ENCODE measurements around the gene CZIB.
A peak's percentile ranks its signal among the peaks of the same experiment; 100 is the strongest.
"Not testable (repeated sequence)": the region's sequence is repeated elsewhere in the genome, so short reads cannot be mapped to it uniquely, and the experiment has no call there.

Gene CZIB

DNA sequence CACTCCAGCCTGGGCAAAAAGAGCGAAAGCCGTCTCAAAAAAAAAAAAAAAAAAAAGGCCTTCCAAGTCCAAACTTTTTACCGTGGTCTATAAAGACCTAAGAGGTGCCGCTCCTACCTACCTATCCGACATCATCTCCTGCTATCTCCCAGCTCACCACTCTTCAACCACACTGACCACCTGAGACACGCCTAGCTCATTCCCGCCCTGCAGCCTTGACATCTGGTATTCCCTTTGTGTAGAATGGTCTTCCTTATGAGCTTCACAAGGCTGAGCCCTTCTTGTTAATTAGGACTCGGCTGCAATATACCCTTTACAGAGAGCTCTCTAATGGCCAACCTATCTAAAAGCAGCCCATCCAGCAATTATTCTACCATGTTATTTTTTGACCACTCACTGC, 17.2 kb upstream of the CZIB start:
- H3K36me3 ChIP-seq (ENCODE audit: control insufficient read depth, insufficient read depth, low read length, severe bottlenecking), result peaks cover 30% of the 10 kb centered on the region
- no peaks in the 10 kb centered on the region for H3K27me3 ChIP-seq (replicated peaks; ENCODE audit: control insufficient read depth, insufficient read depth, low read length)
- no peak for DNase-seq (ENCODE audit: low read depth)
- H3K4me1 ChIP-seq (ENCODE audit: control insufficient read depth, insufficient read depth, low read length), result peaks cover 17% of the 10 kb centered on the region
- peak overlapping the region; percentile 99 for H3K9ac ChIP-seq (ENCODE audit: low read length)
- peak overlapping the region; percentile 99 for H3K4me3 ChIP-seq (ENCODE audit: low read length)
- no peaks in the 10 kb centered on the region for H3K9me3 ChIP-seq (ENCODE audit: control insufficient read depth, low read length)

- no peaks in the 10 kb centered on the region for H3K27me3 ChIP-seq (replicated peaks; ENCODE audit: control insufficient read depth, insufficient read depth, low read length)
- H3K9me3 ChIP-seq (ENCODE audit: control insufficient read depth, low read length), result no peaks in the 10 kb centered on the region
- peak overlapping the region; percentile 95 for H3K9ac ChIP-seq (ENCODE audit: low read length)
- no peak for DNase-seq (ENCODE audit: low read depth)
- H3K36me3 ChIP-seq (ENCODE audit: control insufficient read depth, insufficient read depth, low read length, severe bottlenecking), result peaks cover 11% of the 10 kb centered on the region
- H3K4me3 ChIP-seq (ENCODE audit: low read length), result peak overlapping the region; percentile 91
- peaks cover 14% of the 10 kb centered on the region for H3K4me1 ChIP-seq (ENCODE audit: control insufficient read depth, insufficient read depth, low read length)
These were observed 490 bp upstream of the CZIB start for GRCh38 chr1:53220962-53221286.

GRCh38 chr1:53219711-53220110, 723 bp downstream of the CZIB start:
- Histone ChIP-seq H3K36me3 (ENCODE audit: control insufficient read depth, insufficient read depth, low read length, severe bottlenecking) (peaks cover 19% of the 10 kb centered on the region), H3K4me3 (ENCODE audit: low read length) (peak overlapping the region; percentile 91), H3K27me3 (replicated peaks; ENCODE audit: control insufficient read depth, insufficient read depth, low read length) (no peaks in the 10 kb centered on the region), H3K9ac (ENCODE audit: low read length) (peak overlapping the region; percentile 95), H3K4me1 (ENCODE audit: control insufficient read depth, insufficient read depth, low read length) (peaks cover 14% of the 10 kb centered on the region), H3K9me3 (ENCODE audit: control insufficient read depth, low read length) (no peaks in the 10 kb centered on the region)
- DNase-seq (ENCODE audit: low read depth), result peak; percentile 14

- H3K9me3 ChIP-seq (ENCODE audit: control insufficient read depth, low read length), result no peaks in the 10 kb centered on the region
- DNase-seq (ENCODE audit: low read depth), result no peak
- no peak overlapping the region for H3K9ac ChIP-seq (ENCODE audit: low read length)
- H3K4me3 ChIP-seq (ENCODE audit: low read length), result no peak overlapping the region
- peaks cover 14% of the 10 kb centered on the region for H3K4me1 ChIP-seq (ENCODE audit: control insufficient read depth, insufficient read depth, low read length)
- H3K36me3 ChIP-seq (ENCODE audit: control insufficient read depth, insufficient read depth, low read length, severe bottlenecking), result peaks cover 33% of the 10 kb centered on the region
- no peaks in the 10 kb centered on the region for H3K27me3 ChIP-seq (replicated peaks; ENCODE audit: control insufficient read depth, insufficient read depth, low read length)
These were observed 2.2 kb downstream of the CZIB start for GRCh38 chr1:53218201-53218600.

GRCh38 chr1:53214376-53214940, 6.0 kb downstream of the CZIB start:
- Histone ChIP-seq H3K27me3 (replicated peaks; ENCODE audit: control insufficient read depth, insufficient read depth, low read length) (no peaks in the 10 kb centered on the region), H3K4me3 (ENCODE audit: low read length) (no peak overlapping the region), H3K36me3 (ENCODE audit: control insufficient read depth, insufficient read depth, low read length, severe bottlenecking) (peaks cover 68% of the 10 kb centered on the region), H3K9ac (ENCODE audit: low read length) (no peak overlapping the region), H3K4me1 (ENCODE audit: control insufficient read depth, insufficient read depth, low read length) (peaks cover 3% of the 10 kb centered on the region), H3K9me3 (ENCODE audit: control insufficient read depth, low read length) (no peaks in the 10 kb centered on the region)
- DNase-seq (ENCODE audit: low read depth), result no peak

GRCh38 chr1:53210954-53211353, 9.5 kb downstream of the CZIB start:
- no peak for DNase-seq (ENCODE audit: low read depth)
- Histone ChIP-seq H3K27me3 (replicated peaks; ENCODE audit: control insufficient read depth, insufficient read depth, low read length) (no peaks in the 10 kb centered on the region), H3K9me3 (ENCODE audit: control insufficient read depth, low read length) (no peaks in the 10 kb centered on the region), H3K9ac (ENCODE audit: low read length) (no peak overlapping the region), H3K4me1 (ENCODE audit: control insufficient read depth, insufficient read depth, low read length) (peaks cover 31% of the 10 kb centered on the region), H3K4me3 (ENCODE audit: low read length) (no peak overlapping the region), H3K36me3 (ENCODE audit: control insufficient read depth, insufficient read depth, low read length, severe bottlenecking) (peaks cover 72% of the 10 kb centered on the region)

DNA sequence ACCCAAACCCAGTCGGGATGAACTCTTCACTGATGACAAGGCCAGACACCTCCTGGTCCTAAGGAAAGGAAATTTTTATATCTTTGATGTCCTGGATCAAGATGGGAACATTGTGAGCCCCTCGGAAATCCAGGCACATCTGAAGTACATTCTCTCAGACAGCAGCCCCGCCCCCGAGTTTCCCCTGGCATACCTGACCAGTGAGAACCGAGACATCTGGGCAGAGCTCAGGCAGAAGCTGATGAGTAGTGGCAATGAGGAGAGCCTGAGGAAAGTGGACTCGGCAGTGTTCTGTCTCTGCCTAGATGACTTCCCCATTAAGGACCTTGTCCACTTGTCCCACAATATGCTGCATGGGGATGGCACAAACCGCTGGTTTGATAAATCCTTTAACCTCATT, 10.1 kb downstream of the CZIB start:
- H3K27me3 ChIP-seq (replicated peaks; ENCODE audit: control insufficient read depth, insufficient read depth, low read length), result no peaks in the 10 kb centered on the region
- no peak for DNase-seq (ENCODE audit: low read depth)
- peaks cover 74% of the 10 kb centered on the region for H3K36me3 ChIP-seq (ENCODE audit: control insufficient read depth, insufficient read depth, low read length, severe bottlenecking)

GRCh38 chr1:53207726-53208125, 12.7 kb downstream of the CZIB start:
- H3K36me3 ChIP-seq (ENCODE audit: control insufficient read depth, insufficient read depth, low read length, severe bottlenecking), result peaks cover 74% of the 10 kb centered on the region
- H3K9me3 ChIP-seq (ENCODE audit: control insufficient read depth, low read length), result no peaks in the 10 kb centered on the region
- peaks cover 41% of the 10 kb centered on the region for H3K4me1 ChIP-seq (ENCODE audit: control insufficient read depth, insufficient read depth, low read length)
- peak overlapping the region; percentile 48 for H3K9ac ChIP-seq (ENCODE audit: low read length)
- H3K4me3 ChIP-seq (ENCODE audit: low read length), result peak overlapping the region; percentile 44
- H3K27me3 ChIP-seq (replicated peaks; ENCODE audit: control insufficient read depth, insufficient read depth, low read length), result no peaks in the 10 kb centered on the region
- no peak for DNase-seq (ENCODE audit: low read depth)

More for the DNA sequence above, 10.1 kb downstream of the CZIB start:
- peaks cover 31% of the 10 kb centered on the region for H3K4me1 ChIP-seq (ENCODE audit: control insufficient read depth, insufficient read depth, low read length)
- no peak overlapping the region for H3K9ac ChIP-seq (ENCODE audit: low read length)
- H3K4me3 ChIP-seq (ENCODE audit: low read length), result no peak overlapping the region
- no peaks in the 10 kb centered on the region for H3K9me3 ChIP-seq (ENCODE audit: control insufficient read depth, low read length)

GRCh38 chr1:53206735-53207379, 13.6 kb downstream of the CZIB start:
- Histone ChIP-seq H3K9ac (ENCODE audit: low read length) (peak overlapping the region; percentile 58), H3K9me3 (ENCODE audit: control insufficient read depth, low read length) (no peaks in the 10 kb centered on the region), H3K36me3 (ENCODE audit: control insufficient read depth, insufficient read depth, low read length, severe bottlenecking) (peaks cover 75% of the 10 kb centered on the region), H3K4me1 (ENCODE audit: control insufficient read depth, insufficient read depth, low read length) (peaks cover 41% of the 10 kb centered on the region), H3K4me3 (ENCODE audit: low read length) (peak overlapping the region; percentile 34), H3K27me3 (replicated peaks; ENCODE audit: control insufficient read depth, insufficient read depth, low read length) (no peaks in the 10 kb centered on the region)
- no peak for DNase-seq (ENCODE audit: low read depth)

- H3K36me3 ChIP-seq (ENCODE audit: control insufficient read depth, insufficient read depth, low read length, severe bottlenecking), result peaks cover 77% of the 10 kb centered on the region
- not testable (repeated sequence) for DNase-seq (ENCODE audit: low read depth); H3K27me3 ChIP-seq (replicated peaks; ENCODE audit: control insufficient read depth, insufficient read depth, low read length); H3K9me3 ChIP-seq (ENCODE audit: control insufficient read depth, low read length); H3K4me3 ChIP-seq (ENCODE audit: low read length)
- H3K9ac ChIP-seq (ENCODE audit: low read length), result peak overlapping the region; percentile 58
- H3K4me1 ChIP-seq (ENCODE audit: control insufficient read depth, insufficient read depth, low read length), result peaks cover 41% of the 10 kb centered on the region
These were observed 14.2 kb downstream of the CZIB start for GRCh38 chr1:53206083-53206685.

- H3K9me3 ChIP-seq (ENCODE audit: control insufficient read depth, low read length); DNase-seq (ENCODE audit: low read depth); H3K27me3 ChIP-seq (replicated peaks; ENCODE audit: control insufficient read depth, insufficient read depth, low read length); H3K4me3 ChIP-seq (ENCODE audit: low read length); H3K9ac ChIP-seq (ENCODE audit: low read length): not testable (repeated sequence)
- Histone ChIP-seq H3K4me1 (ENCODE audit: control insufficient read depth, insufficient read depth, low read length) (peaks cover 41% of the 10 kb centered on the region), H3K36me3 (ENCODE audit: control insufficient read depth, insufficient read depth, low read length, severe bottlenecking) (peaks cover 75% of the 10 kb centered on the region)
These were observed 14.9 kb downstream of the CZIB start for GRCh38 chr1:53205496-53205895.
